Body of pancreas (tissue), 4 donors: ENCODE data around the gene TMEM38A. TPM values are rescaled to one million over a fixed set of nuclear protein-coding genes. Genes with fewer than 3 reads are reported as not detected.

Experiments
- ATAC-seq: fragments of 150-250 bp; one replicate; pipeline ENCODE4 v1.9.1; 2016
- DNase-seq, 4 donors: peaks; one replicate each; pipeline ENCODE4 v3.0.0-alpha.2; 2019
- H3K27ac ChIP-seq, 4 donors: fragments of 200-600 bp; sonication (generic); 1 replicate in 3 of 4; 2 replicates in 1 of 4; pipeline versions ENCODE4 v1.5.1 to v1.6.1; 2016 to 2019; ENCODE audit warnings: mild to moderate bottlenecking in 1 of 4, mixed read lengths in 1 of 4, moderate library complexity in 1 of 4
- H3K27me3 ChIP-seq, 2 donors: fragments of 200-600 bp; sonication (generic); one replicate each; pipeline ENCODE4 v1.6.0; 2016; ENCODE audit warnings: mild to moderate bottlenecking in 1 of 2
- H3K36me3 ChIP-seq, 2 donors: fragments of 200-600 bp; sonication (generic); replicated peaks in 1 of 2; 2 replicates each; pipeline ENCODE4 v1.5.1; 2016; ENCODE audit warnings: low read depth in 2 of 2; ENCODE audit not compliant: insufficient read depth in 1 of 2
- H3K4me1 ChIP-seq: fragments of 200-600 bp; sonication (generic); one replicate; pipeline ENCODE4 v1.6.0; 2016
- H3K4me3 ChIP-seq, 2 donors: fragments of 200-600 bp; sonication (generic); 1 replicate in 1 of 2; 2 replicates in 1 of 2; pipeline ENCODE4 v1.5.1; 2016 to 2019
- H3K9me3 ChIP-seq, 3 donors: fragments of 200-600 bp; sonication (generic); 1 replicate in 2 of 3; 2 replicates in 1 of 3; pipeline ENCODE4 v1.5.1; 2016
- CTCF ChIP-seq, 7 experiments: fragments of 450-650 bp in 4 of 7; fragments of 200-600 bp in 3 of 7; sonication (generic) in 3 of 7; IDR thresholded peaks; one replicate each; pipeline ENCODE4 v1.5.1; 2016 to 2019; ENCODE audit warnings: antibody characterized with exemption in 7 of 7
- POLR2A ChIP-seq, 3 donors: fragments of 450-650 bp; IDR thresholded peaks; one replicate each; pipeline ENCODE4 v1.6.1; 2016; ENCODE audit warnings: antibody characterized with exemption in 3 of 3, mild to moderate bottlenecking in 2 of 3
- WGBS, 2 donors: methylation state at CpG; one replicate each; pipeline ENCODE4 v1.1.5; 2017; 5-methylcytosine and 5-hydroxymethylcytosine counted together
- intact Hi-C: fragments of 100-400 bp; cut with DNase I; formaldehyde crosslinking; loops from one replicate; pipeline ENCODE4 v1.15.1; 2023
- total RNA-seq, 2 donors: library from RNA; depleted of rRNA; stranded (reverse); fragments of >200 nt; gene quantifications; one replicate each; pipeline ENCODE4 v1.1.0, GENCODE V29; 2016

TMEM38A gene
- total RNA-seq, 2 donors from 2014 or later, result 2.9 to 3.3 TPM

GRCh38 chr19:16628984-16629691 is 31.8 kb upstream of the TMEM38A start:
- Histone ChIP-seq H3K27ac (peak overlapping the region; percentile 92 to 98 (median 95)), H3K4me3 (peak overlapping the region; percentile 71 to 77), H3K4me1 (peaks cover 39% of the 10 kb centered on the region), H3K9me3 (no peaks in the 10 kb centered on the region), H3K27me3 (no peaks in the 10 kb centered on the region), H3K36me3 (no peaks in the 10 kb centered on the region)
- TF ChIP-seq CTCF (IDR thresholded peaks at IDR 0.05) (no peak), POLR2A (IDR thresholded peaks at IDR 0.05) (no peak)
- 2 to 3% methylated on average over 18 to 21 of the region's 23 CpGs for WGBS, 2 donors
- ATAC-seq (no peak), DNase-seq (peak; percentile 51 to 68 (median 60))
- intact Hi-C loops, result loop anchor here (10.0 kb wide), 1 partner anchor 54 kb away; the partner anchor contains the start of gene SLC35E1

- intact Hi-C loops, result no loop called here
Measured at GRCh38 chr19:16631465-16631864, 29.5 kb upstream of the TMEM38A start.

GRCh38 chr19:16637535-16637934 is 23.4 kb upstream of the TMEM38A start:
- intact Hi-C loops, result no loop called here

More at GRCh38 chr19:16631465-16631864, 29.5 kb upstream of the TMEM38A start:
- Histone ChIP-seq H3K27me3 (no peaks in the 10 kb centered on the region), H3K36me3 (no peaks in the 10 kb centered on the region), H3K9me3 (no peaks in the 10 kb centered on the region), H3K27ac (no peak overlapping the region), H3K4me1 (peaks cover 15% of the 10 kb centered on the region), H3K4me3 (no peak overlapping the region)
- no peak for TF ChIP-seq CTCF (IDR thresholded peaks at IDR 0.05)
- TF ChIP-seq POLR2A (IDR thresholded peaks at IDR 0.05), result no peak
- ATAC-seq (no peak), DNase-seq (no peak)
- WGBS, 2 donors, result 93 to 97% methylated on average over 6 of the region's 6 CpGs

GRCh38 chr19:16638666-16639065 is 22.3 kb upstream of the TMEM38A start:
- H3K4me1 ChIP-seq, result no peaks in the 10 kb centered on the region
- H3K4me3 ChIP-seq, result no peak overlapping the region
- TF ChIP-seq CTCF (IDR thresholded peaks at IDR 0.05) (no peak), POLR2A (IDR thresholded peaks at IDR 0.05) (no peak)
- H3K27ac ChIP-seq, result no peak overlapping the region
- 92 to 100% methylated on average over 1 of the region's 1 CpG for WGBS, 2 donors
- intact Hi-C loops, result no loop called here
- no peaks in the 10 kb centered on the region for H3K9me3 ChIP-seq
- DNase-seq, result no peak
- no peak for ATAC-seq
- no peaks in the 10 kb centered on the region for H3K27me3 ChIP-seq
- peaks cover 0 to 13% of the 10 kb centered on the region in 2 donors for H3K36me3 ChIP-seq

More at GRCh38 chr19:16637535-16637934, 23.4 kb upstream of the TMEM38A start:
- DNase-seq, result no peak
- Histone ChIP-seq H3K27ac (no peak overlapping the region), H3K27me3 (no peaks in the 10 kb centered on the region), H3K36me3 (peaks cover 0 to 11% of the 10 kb centered on the region in 2 donors), H3K4me3 (no peak overlapping the region), H3K9me3 (no peaks in the 10 kb centered on the region), H3K4me1 (no peaks in the 10 kb centered on the region)
- TF ChIP-seq POLR2A (IDR thresholded peaks at IDR 0.05) (no peak), CTCF (IDR thresholded peaks at IDR 0.05) (no peak)
- ATAC-seq, result no peak

- Histone ChIP-seq H3K9me3 (no peaks in the 10 kb centered on the region), H3K4me1 (no peaks in the 10 kb centered on the region), H3K4me3 (no peak overlapping the region), H3K36me3 (peaks cover 4 to 25% of the 10 kb centered on the region in 2 donors), H3K27me3 (no peaks in the 10 kb centered on the region), H3K27ac (no peak overlapping the region)
- WGBS, 2 donors, result 86 to 91% methylated on average over 1 of the region's 1 CpG
- DNase-seq (no peak), ATAC-seq (no peak)
- TF ChIP-seq CTCF (IDR thresholded peaks at IDR 0.05), result no peak
- TF ChIP-seq POLR2A (IDR thresholded peaks at IDR 0.05), result no peak
- intact Hi-C loops, result no loop called here
Measured at GRCh38 chr19:16640951-16641350, 20.0 kb upstream of the TMEM38A start.
